ENCODE results near the gene CNTN1. TPM values are rescaled to one million over a fixed set of nuclear protein-coding genes. Genes with fewer than 3 reads are reported as not detected.

The CNTN1 gene
- total and polyA plus RNA-seq, 2 of the 4 experiments (the other 2 are of a cell fraction) = 0.10 to 0.18 TPM

DNA sequence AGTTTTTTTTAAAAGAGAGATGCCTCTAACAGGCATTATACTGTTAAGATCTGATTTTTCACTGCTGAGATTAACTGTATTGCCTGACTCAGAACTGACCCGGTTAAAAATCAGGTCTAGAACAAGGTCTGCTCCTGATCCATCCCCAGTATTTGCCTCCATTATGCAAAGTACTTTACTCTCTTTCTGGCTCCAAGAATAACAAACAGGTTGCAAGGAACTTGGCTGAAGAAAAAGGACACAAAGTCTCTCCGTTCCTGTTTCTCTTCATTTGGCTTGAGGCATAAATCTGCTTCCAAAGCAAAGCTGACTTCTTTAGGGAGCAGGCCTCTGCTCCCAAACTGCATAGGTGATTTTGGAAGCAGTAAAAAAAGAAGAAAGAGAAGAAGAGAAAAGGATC, 296.6 kb downstream of the CNTN1 start:
- H3K9ac ChIP-seq (ENCODE audit: low read depth, low read length) = no peak overlapping the region
- ChIA-PET POLR2A (ENCODE audit: unreplicated experiment) (no interaction called here), CTCF (no interaction called here)
- intact Hi-C loops (cut with micrococcal nuclease) (no loop called here), in situ Hi-C loops (cut with MboI; ENCODE audit: low sequenced_read_pairs) (no loop called here), dilution Hi-C loops (cut with HindIII; ENCODE audit: low sequenced_read_pairs, unreplicated experiment) (no loop called here)
- H4K20me1 ChIP-seq (ENCODE audit: insufficient read depth, low read length) = no peaks in the 10 kb centered on the region
- H2AFZ ChIP-seq (replicated peaks; ENCODE audit: low read length, poor library complexity) = no peak overlapping the region
- H2BK5ac ChIP-seq (ENCODE audit: low read depth, low read length, poor library complexity, severe bottlenecking) = no peak overlapping the region
- no TSS peak for BruUV-seq (replicated peaks)
- no peak overlapping the region for H3K56ac ChIP-seq (ENCODE audit: extremely low read depth, insufficient read depth, low read length)
- H4K91ac ChIP-seq (ENCODE audit: insufficient read depth, low read depth, low read length) = no peak overlapping the region
- ATAC-seq (ENCODE audit: low read depth) (no peak), DNase-seq (no peak)
- no CpG with 5 or more reads among the region's 2 CpGs for WGBS, 2 experiments (ENCODE audit: extremely low coverage in 2 of 2, insufficient read length in 1 of 2)
- H4K5ac ChIP-seq (ENCODE audit: low read depth, low read length) = no peak overlapping the region
- no peaks in the 10 kb centered on the region for H3K27me3 ChIP-seq (ENCODE audit: control insufficient read depth, insufficient read depth, low read length)
- TF ChIP-seq CHD1 (IDR thresholded peaks at IDR 0.05; ENCODE audit: low read depth, low read length) = no peak
- TF ChIP-seq, protein P1, sequence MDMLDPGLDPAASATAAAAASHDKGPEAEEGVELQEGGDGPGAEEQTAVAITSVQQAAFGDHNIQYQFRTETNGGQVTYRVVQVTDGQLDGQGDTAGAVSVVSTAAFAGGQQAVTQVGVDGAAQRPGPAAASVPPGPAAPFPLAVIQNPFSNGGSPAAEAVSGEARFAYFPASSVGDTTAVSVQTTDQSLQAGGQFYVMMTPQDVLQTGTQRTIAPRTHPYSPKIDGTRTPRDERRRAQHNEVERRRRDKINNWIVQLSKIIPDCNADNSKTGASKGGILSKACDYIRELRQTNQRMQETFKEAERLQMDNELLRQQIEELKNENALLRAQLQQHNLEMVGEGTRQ (IDR thresholded peaks at IDR 0.05; ENCODE audit: low read depth, low read length) = no peak
- no peak for TF ChIP-seq CEBPB (IDR thresholded peaks at IDR 0.05; ENCODE audit: low read depth, low read length)
- no peak for TF ChIP-seq CTCF (conservative IDR thresholded peaks at IDR 0.05; ENCODE audit: low read depth, low read length)
- no peak for TF ChIP-seq SMC3 (IDR thresholded peaks at IDR 0.05; ENCODE audit: low read depth, low read length)
- no peak for TF ChIP-seq BHLHE40 (IDR thresholded peaks at IDR 0.05; ENCODE audit: low read depth, low read length)
- TF ChIP-seq NFE2L2 (IDR thresholded peaks at IDR 0.05; ENCODE audit: low read depth, low read length) = no peak
- no peak for TF ChIP-seq MXI1 (IDR thresholded peaks at IDR 0.05; ENCODE audit: borderline replicate concordance, low read depth, low read length)
- TF ChIP-seq FOS (IDR thresholded peaks at IDR 0.05; ENCODE audit: low read depth, low read length) = no peak
- TF ChIP-seq RAD21 (IDR thresholded peaks at IDR 0.05; ENCODE audit: low read length) = no peak
- no peak for TF ChIP-seq POLR2A (IDR thresholded peaks at IDR 0.05; ENCODE audit: low read depth, low read length)
- no peak for TF ChIP-seq MAZ (IDR thresholded peaks at IDR 0.05; ENCODE audit: borderline replicate concordance, low read depth, low read length)
- TF ChIP-seq MAFK (IDR thresholded peaks at IDR 0.05; ENCODE audit: low read depth, low read length) = no peak
- TF ChIP-seq RCOR1 (IDR thresholded peaks at IDR 0.05; ENCODE audit: insufficient replicate concordance, low read length) = no peak
- TF ChIP-seq RFX5 (IDR thresholded peaks at IDR 0.05; ENCODE audit: low read depth, low read length) = no peak
- TF ChIP-seq ELK1 (IDR thresholded peaks at IDR 0.05; ENCODE audit: borderline replicate concordance, low read depth, low read length) = no peak
- no peaks in the 10 kb centered on the region for H3K79me1 ChIP-seq (ENCODE audit: low read depth in 1 of 2, low read length in 2 of 2)
- no peaks in the 10 kb centered on the region for H3K9me1 ChIP-seq (ENCODE audit: insufficient read depth, low read length)
- H3K14ac ChIP-seq (replicated peaks; ENCODE audit: low read depth, low read length) = no peak overlapping the region
- no peak overlapping the region for H3K23ac ChIP-seq (ENCODE audit: low read depth, low read length)
- no peak overlapping the region for H2BK20ac ChIP-seq (ENCODE audit: low read depth, low read length)
- H3K27ac ChIP-seq (ENCODE audit: insufficient read depth, low read length) = no peak overlapping the region
- no peak overlapping the region for H3K4me2 ChIP-seq (ENCODE audit: low read depth, low read length)
- H3K4ac ChIP-seq (ENCODE audit: low read depth, low read length) = no peak overlapping the region
- no peaks in the 10 kb centered on the region for H3K4me1 ChIP-seq (ENCODE audit: control insufficient read depth, insufficient read depth, low read length)
- H3K18ac ChIP-seq (ENCODE audit: low read depth, low read length) = no peak overlapping the region
- H2AK5ac ChIP-seq (ENCODE audit: low read depth, low read length) = no peak overlapping the region
- no peaks in the 10 kb centered on the region for H3K36me3 ChIP-seq (ENCODE audit: control insufficient read depth, insufficient read depth, low read length)
- H4K8ac ChIP-seq (ENCODE audit: low read depth in 2 of 2, low read length in 2 of 2) = no peak overlapping the region
- no peaks in the 10 kb centered on the region for H3K9me3 ChIP-seq (ENCODE audit: control insufficient read depth, insufficient read depth, low read length)
- no peak overlapping the region for H2AK9ac ChIP-seq (replicated peaks; ENCODE audit: low read depth, low read length, poor library complexity)
- no peak overlapping the region for H3K4me3 ChIP-seq (ENCODE audit: insufficient read depth, low read depth, low read length)
- H2BK120ac ChIP-seq (ENCODE audit: low read depth, low read length) = no peak overlapping the region
- H2BK15ac ChIP-seq (ENCODE audit: low read depth, low read length) = no peak overlapping the region

Measured in IMR-90 (cell line).